PFSK-1 (cell line): Measurements from ENCODE around the gene HEXA.

Source experiments
- FOXP2 ChIP-seq: optimal IDR thresholded peaks from 2 replicates; pipeline ENCODE3; 2011; ENCODE audit warnings: borderline replicate concordance, control low read depth, inconsistent platforms; ENCODE audit not compliant: insufficient read depth; ENCODE audit errors: extremely low read length, extremely low read depth
- POLR2AphosphoS5 ChIP-seq: IDR thresholded peaks from 2 replicates; pipeline ENCODE4 v1.6.1; 2012; ENCODE audit warnings: low read depth, mild to moderate bottlenecking, control low read depth, low read length, moderate library complexity
- SIN3A ChIP-seq: IDR thresholded peaks from 2 replicates; pipeline ENCODE4 v1.6.1; 2012; ENCODE audit warnings: mild to moderate bottlenecking, low read length, moderate library complexity, borderline replicate concordance; ENCODE audit not compliant: insufficient read depth
- TAF1 ChIP-seq: IDR thresholded peaks from 2 replicates; pipeline ENCODE4 v1.6.1; 2012; ENCODE audit warnings: low read length, control low read depth, borderline replicate concordance; ENCODE audit not compliant: insufficient read depth
- TF ChIP-seq, protein P1 (sequence below), 2 experiments: IDR thresholded peaks; 2 replicates each; pipeline versions ENCODE4 v1.6.1 to v1.8.0; 2011 to 2012; ENCODE audit warnings: low read depth in 2 of 2, low read length in 2 of 2, control low read depth in 1 of 2, inconsistent platforms in 1 of 2, mild to moderate bottlenecking in 1 of 2, moderate library complexity in 1 of 2; ENCODE audit not compliant: insufficient read depth in 1 of 2

HEXA gene

DNA sequence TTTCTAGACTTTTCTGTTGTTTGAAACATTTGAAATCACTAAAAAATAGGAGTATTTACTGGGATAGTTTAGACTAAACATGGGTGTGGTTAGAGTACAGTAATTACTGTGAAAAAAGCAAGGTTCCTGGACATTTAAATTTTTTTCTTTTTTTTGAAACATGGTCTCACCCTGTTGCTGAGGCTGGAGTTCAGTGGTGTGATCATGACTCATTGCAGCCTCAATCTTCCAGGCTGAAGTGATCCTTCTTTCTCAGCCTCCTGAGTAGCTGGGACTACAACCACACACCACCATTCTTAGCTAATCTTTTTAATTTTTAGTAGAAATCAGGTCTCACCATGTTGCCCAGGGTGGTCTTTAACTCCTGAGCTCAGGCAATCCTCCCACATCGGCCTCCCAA is 35.4 kb downstream of the HEXA start:
- no peak for TF ChIP-seq TAF1
- TF ChIP-seq POLR2AphosphoS5, result no peak
- TF ChIP-seq SIN3A, result no peak
- TF ChIP-seq, protein P1, sequence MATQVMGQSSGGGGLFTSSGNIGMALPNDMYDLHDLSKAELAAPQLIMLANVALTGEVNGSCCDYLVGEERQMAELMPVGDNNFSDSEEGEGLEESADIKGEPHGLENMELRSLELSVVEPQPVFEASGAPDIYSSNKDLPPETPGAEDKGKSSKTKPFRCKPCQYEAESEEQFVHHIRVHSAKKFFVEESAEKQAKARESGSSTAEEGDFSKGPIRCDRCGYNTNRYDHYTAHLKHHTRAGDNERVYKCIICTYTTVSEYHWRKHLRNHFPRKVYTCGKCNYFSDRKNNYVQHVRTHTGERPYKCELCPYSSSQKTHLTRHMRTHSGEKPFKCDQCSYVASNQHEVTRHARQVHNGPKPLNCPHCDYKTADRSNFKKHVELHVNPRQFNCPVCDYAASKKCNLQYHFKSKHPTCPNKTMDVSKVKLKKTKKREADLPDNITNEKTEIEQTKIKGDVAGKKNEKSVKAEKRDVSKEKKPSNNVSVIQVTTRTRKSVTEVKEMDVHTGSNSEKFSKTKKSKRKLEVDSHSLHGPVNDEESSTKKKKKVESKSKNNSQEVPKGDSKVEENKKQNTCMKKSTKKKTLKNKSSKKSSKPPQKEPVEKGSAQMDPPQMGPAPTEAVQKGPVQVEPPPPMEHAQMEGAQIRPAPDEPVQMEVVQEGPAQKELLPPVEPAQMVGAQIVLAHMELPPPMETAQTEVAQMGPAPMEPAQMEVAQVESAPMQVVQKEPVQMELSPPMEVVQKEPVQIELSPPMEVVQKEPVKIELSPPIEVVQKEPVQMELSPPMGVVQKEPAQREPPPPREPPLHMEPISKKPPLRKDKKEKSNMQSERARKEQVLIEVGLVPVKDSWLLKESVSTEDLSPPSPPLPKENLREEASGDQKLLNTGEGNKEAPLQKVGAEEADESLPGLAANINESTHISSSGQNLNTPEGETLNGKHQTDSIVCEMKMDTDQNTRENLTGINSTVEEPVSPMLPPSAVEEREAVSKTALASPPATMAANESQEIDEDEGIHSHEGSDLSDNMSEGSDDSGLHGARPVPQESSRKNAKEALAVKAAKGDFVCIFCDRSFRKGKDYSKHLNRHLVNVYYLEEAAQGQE (IDR thresholded peaks at IDR 0.05; ENCODE audit: insufficient read depth in 1 of 2, low read depth in 2 of 2, low read length in 2 of 2), result no peak
- TF ChIP-seq FOXP2, result no peak

- TF ChIP-seq TAF1 (no peak), FOXP2 (peak; percentile 61), SIN3A (peak; percentile 78; the same call in 1 of the 2 replicates), POLR2AphosphoS5 (no peak)
- TF ChIP-seq, protein P1 (IDR thresholded peaks at IDR 0.05; ENCODE audit: insufficient read depth in 1 of 2, low read depth in 2 of 2, low read length in 2 of 2), result no peak
Observed at GRCh38 chr15:72339777-72340177, 36.0 kb downstream of the HEXA start.

GRCh38 chr15:72338617-72339321 is 37.0 kb downstream of the HEXA start:
- TF ChIP-seq SIN3A, result no peak
- TF ChIP-seq POLR2AphosphoS5, result no peak
- no peak for TF ChIP-seq FOXP2
- TF ChIP-seq, protein P1 (IDR thresholded peaks at IDR 0.05; ENCODE audit: insufficient read depth in 1 of 2, low read depth in 2 of 2, low read length in 2 of 2), result no peak
- no peak for TF ChIP-seq TAF1

DNA sequence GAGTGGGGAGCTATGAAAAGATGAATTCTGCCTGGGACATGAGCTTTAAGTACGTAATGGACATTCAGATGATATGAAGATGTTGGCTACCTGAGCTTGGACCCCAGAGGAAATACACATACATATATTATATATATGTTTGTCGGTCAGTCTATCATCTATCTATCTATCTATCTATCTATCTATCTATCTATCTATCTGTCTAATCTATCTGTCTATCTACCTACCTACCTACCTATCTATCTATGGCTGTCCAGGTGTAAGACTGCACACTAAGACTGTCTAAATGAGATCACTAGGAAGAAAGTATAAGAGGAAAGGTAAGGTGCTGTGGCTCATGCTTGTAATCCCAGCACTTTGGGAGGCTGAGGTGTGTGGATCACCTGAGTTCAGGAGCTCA is 37.7 kb downstream of the HEXA start:
- TF ChIP-seq, protein P1 (IDR thresholded peaks at IDR 0.05; ENCODE audit: insufficient read depth in 1 of 2, low read depth in 2 of 2, low read length in 2 of 2), result no peak
- TF ChIP-seq POLR2AphosphoS5, result no peak
- no peak for TF ChIP-seq TAF1
- TF ChIP-seq SIN3A, result no peak
- no peak for TF ChIP-seq FOXP2
